Dedifferentiated amniotic fluid mesenchymal stem cell (primary cell): ENCODE results near the gene STK38L.
A peak's percentile ranks its signal among the peaks of the same experiment; 100 is the strongest.

ENCODE experiments used
- DNase-seq: peaks from one replicate; pipeline ENCODE4 v3.0.0-alpha.2; 2016; ENCODE audit errors: extremely low spot score

STK38L gene

DNA sequence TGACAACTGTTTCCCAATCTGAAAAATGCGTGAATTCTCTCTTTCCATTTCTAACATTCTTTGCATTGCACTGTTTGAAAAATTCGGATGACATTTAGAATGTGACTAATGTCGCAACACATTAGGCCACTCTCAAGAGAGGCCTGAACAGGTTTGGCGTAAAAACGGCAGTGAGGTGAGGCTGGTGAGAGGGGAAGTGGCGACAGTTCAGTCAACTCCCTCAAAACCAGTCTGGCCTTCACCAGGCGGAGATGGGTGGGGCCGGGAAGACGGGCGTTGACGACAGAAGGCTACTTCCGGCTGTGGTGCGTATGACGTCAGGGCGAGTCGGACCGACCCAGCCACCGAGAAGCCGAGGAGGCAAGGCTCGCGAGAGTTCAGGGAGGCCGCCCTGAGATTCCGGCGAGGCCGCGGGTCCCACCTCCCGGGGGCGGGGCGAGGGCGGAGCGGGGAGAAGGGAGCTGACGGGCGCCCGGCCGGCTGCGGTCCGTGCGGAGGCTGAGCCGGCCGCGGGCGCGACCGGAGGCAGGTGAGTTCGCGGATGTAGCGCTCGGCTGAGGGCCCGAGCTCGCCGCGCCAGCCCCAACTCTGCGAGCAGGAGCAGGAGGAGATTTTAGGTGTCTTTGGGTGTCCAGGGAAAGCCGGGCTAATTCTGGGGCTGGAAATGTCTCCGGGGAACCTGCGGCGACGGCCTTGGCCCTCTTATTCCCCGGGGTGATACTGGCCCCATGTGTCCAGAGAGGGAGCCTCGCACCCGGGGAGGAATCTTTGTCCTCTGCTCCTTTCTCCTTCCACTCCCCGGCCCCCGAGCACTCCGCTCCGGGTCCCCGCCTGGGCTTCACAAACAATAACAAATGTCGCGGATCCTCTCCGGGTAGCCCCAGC is at the start of gene STK38L:
Gene STK38L (plus strand): TSS at position 483 of the 885 bp plus-strand sequence. CDS start 53,435 bp downstream, outside the sequence.
- DNase-seq, result peak; percentile 97

DNA sequence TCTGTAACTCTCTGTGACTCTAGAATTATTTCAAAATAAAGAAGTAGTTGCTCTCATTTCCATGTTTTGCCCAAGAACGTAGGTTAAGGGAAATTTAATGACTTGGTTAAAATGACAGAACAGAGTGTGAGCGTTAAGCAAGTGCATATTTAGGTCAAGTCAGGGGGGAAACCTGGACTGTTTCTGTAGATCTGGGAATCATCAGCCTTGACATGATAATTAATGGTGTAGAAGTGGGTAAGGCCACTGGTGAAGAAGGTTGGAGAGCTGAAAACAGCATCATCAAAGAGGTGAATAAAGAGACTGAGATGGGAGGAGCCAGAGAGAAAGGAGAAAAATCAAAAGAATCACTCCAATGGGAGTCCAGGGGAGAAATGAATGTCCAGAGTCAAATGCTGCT is 49.4 kb upstream of the STK38L start:
- no peak for DNase-seq

DNA sequence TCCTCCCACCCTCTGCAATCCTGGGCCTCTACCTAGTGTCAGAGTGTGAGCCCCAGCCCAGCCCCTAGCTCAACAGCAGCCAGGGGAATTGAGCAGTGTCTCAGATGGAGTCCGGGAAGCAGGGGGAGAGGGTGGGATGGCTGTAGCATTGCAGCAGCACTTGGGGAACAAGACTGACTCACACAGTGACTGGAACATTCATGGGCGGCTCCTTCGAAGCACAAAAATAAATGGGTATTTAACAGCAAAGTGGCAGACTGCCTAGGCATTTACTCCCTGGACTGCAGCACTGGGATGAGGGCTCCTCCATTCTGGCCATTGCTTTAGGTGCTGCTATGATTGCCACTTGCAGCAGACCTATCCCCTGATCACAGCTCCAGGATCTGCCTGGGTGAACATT is 46.0 kb upstream of the STK38L start:
- no peak for DNase-seq

DNA sequence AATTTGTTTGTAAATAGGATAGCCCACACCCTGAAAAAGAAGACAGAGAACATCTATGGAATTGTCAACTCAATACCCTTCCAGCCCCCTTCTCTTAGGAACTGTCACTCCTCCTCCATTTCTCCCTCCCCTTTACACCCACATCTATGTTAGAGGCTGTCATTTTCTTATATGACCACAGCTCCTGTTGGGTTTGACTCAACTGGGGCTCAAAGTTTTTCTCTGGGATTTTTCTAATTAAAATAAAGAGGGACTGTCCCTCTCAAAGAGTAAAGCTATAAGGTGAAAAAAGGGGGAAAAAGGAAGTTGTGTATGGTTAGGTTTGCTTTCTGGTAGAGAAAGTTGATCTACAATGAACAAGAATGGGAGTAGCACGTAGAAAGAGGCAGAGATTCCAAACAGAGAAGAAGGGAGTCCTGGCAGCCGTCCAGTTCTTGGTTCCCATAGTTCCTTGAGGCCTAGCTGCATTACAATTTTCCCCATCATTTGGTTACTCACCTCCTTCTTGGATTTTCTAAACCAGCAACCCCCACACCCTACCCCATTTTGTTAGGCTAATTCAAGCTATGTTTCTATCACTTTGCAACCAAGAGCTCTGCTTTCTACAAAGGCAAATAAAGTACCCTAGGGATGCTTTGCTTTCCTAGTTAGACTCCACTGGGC is 44.3 kb upstream of the STK38L start:
- DNase-seq, result no peak

DNA sequence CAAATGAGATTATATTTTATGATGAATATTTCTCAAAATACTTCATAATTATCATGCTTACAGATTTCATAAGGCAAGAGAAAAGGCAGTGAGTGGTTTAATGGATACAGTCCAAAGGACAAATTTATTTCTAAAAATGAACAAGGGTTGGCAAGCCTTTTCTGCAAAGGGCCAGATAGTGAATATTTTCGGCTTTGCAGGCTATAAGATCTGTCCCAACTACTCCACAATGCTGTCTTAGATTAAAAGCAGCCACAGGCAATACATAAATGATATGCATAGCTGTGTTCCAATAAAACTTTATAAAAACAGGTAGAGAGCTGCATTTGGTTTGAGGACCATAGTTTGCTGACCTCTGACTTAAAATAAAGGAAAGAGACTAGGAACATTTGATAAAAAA is 42.9 kb upstream of the STK38L start:
- DNase-seq, result no peak

DNA sequence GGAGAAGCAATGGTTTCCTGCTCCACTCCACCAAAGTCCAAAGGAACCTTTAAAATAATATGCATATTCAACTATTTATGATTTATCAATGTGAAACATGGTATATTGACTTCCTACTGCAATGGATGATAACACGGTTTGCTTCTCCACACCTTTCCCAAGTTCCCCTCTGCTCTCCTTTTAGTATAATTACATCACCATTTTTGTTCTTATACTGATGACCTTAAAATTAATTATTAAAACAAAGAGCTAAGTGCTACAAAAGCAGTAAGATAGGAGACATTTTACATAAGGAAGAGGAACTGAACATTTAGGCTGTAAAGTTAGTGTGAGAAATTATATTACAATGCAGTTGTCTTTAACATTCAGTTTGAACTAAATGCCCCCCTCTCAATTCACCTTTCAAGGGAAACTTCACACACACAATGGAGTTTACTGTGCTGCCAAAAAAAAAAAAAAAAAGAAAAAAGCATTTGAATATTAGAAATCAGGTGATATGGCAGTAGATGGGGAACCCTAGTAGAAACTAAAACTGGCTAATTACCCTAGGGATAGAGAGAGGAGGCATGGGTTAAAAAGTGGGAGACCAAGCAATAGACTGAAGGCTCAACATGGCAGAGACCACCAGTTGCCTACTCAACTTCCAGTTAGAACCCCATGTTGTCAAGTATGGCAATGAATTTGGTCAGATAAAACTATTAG is 37.1 kb upstream of the STK38L start:
- no peak for DNase-seq

DNA sequence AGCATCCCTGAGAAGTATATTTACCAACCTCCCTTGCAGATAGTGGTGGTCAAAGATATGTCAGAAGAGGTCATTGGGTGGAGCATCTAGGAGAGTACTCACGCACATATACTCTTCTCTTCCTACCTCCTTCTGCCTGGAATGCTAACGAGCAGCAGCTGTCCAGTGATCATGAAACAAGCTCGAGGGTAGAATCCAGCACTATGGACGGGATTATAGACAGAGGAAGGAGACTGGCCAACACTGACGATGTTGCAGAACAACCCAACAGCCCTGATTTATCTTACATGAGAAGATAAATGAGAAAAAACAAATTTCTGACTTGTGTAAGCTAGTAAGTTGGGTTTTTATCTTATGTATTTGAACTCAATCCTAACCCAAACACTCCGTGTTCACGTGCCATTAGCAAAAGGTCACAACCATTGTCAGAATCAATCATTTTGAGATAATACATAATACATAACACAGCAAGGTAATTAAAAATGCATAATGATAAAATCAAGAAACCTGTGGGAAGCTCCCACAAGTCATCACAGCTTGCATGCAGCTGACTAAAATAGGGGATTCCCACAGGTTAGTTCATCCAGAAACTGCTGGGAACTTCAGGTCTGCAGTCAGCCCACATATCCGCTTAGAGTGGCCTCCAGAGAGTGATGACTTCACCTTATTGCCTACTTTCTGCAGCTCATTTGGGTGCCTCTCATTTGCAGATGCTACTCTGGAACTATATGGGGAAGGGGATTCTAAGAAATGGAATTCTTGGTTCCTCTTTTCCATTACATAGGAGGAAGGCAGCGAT is 36.3 kb upstream of the STK38L start:
- no peak for DNase-seq

DNA sequence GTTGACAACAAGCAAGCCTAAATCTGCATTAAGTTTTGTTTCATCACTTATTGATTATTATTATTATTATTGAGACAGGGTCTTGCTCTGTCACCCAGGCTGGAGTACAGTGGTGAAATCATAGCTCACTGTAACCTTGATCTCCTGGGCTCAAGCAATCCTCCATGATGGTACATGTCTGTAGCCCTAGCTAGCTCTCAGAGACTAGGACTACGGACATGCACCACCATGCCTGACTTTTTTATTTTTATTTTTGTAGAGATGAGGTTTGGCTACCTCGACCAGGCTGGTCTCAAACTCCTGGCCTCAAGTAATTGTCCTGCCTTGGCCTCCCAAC is 35.7 kb upstream of the STK38L start:
- no peak for DNase-seq

DNA sequence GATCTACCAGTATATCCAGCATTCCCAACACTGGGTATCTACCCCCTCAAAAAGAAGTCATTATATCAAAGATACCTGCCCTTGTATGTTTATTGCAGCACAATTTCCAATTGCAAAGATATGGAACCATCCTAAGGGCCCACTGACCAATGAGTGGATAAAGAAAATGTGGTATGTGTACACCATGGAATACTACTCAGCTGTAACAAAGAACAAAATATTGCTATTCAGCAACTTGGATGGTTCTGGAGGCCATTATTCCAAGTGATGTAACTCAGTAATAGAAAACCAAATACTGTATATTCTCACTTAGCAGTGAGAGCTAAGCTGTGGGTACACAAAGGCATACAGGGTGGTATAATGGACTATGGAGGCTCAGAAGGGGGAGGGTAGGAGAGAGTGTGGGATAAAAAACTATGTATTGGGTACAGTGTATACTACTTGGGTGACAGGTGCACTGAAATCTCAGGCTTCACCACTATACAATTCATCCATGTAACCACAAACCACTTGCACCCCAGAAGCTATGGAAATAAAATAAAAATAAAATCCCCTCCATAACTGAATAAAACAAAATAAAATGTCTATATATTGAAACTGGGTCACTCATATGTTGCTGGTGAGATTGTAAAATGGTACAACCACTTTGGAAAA is 34.7 kb upstream of the STK38L start:
- DNase-seq, result no peak

DNA sequence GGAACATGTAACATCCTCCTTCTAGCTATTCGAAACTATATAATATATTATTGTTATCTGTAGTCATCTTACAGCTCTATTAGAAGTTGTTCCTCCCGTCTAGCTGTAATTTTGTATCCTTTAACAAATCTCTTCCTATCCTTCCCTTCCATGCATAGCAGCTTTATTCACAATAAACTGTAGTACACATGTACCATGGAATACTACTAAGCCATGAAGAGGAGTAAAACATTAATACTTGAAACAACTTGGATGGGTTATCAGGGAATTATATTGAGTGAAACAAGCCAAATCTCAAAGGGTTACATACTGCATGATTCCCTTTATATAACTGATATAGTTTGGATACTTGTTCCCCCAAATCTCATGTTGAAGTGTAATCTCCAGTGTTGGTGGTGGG is 33.9 kb upstream of the STK38L start:
- DNase-seq, result no peak

DNA sequence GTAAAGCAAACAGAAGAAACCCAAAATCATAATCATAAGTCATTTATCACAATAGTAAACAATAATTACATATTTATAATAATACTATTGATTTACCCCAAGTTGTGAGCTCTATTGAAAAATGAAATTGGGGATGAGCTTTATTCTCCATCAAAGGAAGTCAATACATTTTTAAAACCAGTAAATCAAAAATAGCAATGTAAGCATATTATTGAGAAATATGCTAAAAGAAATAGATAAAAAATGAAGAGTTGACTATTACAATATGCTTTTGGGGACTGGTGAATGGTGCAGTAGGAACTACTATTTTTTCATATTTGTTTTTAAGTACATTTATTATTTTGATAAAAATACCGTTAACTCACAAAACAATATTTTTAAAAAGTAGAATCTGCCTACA is 31.2 kb upstream of the STK38L start:
- DNase-seq, result no peak

DNA sequence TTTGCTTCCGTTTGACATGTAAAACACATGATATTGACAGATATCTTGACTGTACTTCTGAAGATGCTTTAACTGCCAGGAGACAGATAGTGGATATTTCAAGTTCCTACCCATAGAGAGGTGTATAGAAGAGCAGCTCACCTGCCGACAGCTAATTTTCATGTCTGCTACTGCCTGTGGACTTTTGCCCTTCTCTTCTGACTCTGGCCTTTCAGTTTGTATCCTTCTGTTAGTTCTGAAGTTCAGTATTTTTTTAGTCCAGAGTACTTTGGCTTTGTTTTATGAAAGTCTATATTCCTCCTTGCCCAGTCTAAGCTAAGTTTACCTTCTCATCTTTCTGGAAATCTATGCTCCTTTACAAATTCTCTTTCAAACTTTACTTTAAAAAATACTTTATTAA is 30.8 kb upstream of the STK38L start:
- no peak for DNase-seq

DNA sequence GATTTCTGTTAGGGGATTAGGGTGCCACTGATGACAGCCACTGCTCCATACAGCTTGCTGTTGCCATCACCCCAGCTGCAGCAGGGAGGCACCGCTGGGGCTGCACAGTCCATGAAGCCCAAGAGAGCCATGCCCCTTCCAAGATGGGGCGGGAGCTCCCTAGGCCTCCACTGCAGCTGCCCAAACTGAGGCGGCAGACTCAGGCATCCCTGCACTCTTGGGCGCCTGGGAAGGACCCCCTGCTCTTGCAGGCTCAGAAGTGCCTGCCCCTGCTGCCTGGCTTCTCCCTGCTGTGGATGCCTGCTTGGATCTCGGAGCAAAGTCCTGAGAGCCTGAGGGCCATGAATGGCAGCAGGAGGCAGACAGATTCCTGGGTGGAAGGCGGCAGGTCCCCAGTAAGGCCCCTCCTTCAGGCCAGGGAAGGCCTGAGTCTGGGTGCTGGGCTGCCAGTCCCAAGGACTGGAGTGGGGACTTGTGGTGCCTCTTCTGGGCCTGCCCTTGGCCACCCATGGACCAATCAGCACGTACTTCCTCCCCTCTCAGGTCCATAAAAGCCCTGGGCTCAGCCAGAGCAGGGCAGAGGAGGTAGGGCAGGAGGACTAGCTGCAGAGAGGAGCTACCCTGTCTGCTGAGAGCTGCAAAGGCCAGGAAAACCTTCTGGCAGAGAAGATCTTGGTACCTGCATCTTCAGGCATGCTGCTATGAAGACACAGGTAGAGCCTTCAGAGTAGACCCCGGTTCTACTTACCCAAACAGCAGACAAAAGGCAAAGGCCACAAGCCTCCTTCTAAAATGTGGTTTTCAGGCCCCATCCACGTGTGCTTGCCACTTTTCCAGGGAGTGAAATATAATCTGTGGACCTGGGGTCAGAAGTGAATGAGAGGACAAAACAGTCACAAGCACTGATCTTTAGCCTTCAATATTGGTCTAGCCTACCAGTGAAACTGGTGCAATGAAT is 30.0 kb upstream of the STK38L start:
- DNase-seq, result no peak

DNA sequence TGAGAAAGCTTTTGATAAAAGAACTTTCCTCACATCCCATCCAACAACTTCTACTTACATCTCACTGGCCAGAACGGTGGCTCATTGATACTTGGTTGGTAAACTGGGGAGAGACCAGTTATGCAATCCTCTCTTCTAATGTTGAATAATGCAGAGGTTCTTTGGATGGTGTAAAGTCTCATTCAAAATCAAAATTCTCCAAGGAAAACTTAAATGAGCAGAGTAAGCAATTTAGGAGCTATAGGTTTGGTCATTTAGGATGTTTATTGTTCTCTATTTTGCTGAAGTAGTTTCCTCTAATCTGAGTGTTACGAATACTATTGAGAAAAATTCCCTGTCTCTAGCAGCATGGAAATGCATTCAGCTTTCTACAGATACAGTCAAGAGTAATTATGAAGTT is 26.5 kb upstream of the STK38L start:
- DNase-seq, result no peak

DNA sequence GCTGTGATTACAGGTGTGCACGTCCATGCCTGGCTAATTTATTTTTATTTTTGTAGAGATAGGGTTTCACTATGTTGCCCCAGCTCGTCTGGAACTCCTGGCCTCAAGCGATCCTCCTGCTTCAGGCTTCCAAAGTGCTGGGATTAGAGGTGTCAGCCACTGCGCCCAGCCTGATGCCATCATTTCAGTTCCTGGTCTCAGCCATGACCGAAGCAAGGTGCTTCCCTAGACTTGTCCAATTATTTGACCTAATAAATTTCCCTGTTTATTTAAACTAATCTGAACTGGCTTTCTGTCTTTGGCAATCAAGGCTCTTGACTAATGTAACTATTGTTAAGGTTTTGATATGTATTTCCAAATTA is 24.4 kb upstream of the STK38L start:
- no peak for DNase-seq

DNA sequence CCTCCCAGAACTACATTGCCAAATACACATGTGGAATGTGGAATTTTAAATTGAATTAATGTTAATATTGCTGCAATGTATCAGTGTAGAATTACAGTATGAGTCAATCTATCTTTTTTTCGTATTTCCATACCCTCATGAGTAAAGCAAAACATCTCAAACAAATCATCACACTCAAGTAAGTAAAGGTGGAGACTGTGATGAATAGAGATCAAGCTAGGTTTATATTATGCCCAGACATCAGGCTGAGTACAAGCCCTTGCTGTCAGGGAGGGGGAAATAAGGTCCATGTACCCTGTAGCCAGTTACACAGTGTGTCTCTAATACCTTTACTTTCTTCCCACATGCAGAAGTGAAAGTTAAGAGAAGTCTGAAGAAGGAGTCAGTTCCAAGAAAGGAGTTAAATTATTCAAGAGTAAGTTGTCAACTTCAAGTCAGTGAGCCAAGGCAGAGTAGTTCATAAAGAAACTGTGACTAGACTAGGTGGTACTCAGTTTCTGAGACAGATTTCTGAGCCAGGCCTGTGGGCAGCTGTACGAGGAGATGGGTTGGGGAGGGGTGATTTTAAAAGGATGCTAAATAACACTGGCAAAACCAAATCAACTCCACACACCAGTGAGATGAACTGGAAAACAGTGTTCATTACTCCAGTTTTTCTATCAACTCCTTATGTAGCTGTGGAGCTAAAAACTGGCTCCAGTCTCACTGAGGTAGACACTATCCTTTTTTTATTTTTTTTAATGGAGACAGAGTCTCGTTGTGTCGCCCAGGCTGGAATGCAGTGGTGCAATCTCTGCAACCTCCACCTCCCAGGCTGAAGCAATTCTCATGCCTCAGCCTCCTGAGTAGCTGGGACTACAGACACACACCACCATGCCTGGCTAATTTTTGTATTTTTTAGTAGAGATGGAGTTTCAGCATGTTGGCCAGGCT is 23.8 kb upstream of the STK38L start:
- DNase-seq, result no peak

DNA sequence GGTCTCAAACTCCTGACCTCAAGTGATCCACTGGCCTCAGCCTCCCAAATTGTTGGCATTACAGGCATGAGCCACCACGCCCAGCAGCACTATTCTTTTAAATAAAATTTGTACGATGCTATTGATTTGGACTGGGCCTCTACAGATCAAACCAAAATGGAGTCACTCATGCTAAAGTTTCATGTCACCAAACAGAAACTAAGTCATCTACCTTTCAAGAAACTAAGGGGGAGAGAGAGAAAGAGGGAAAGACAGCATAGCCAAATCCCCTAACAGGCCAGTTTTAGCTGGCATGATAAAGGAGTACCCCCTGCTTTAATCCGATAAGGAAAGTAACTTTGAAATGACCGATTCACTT is 23.1 kb upstream of the STK38L start:
- no peak for DNase-seq

DNA sequence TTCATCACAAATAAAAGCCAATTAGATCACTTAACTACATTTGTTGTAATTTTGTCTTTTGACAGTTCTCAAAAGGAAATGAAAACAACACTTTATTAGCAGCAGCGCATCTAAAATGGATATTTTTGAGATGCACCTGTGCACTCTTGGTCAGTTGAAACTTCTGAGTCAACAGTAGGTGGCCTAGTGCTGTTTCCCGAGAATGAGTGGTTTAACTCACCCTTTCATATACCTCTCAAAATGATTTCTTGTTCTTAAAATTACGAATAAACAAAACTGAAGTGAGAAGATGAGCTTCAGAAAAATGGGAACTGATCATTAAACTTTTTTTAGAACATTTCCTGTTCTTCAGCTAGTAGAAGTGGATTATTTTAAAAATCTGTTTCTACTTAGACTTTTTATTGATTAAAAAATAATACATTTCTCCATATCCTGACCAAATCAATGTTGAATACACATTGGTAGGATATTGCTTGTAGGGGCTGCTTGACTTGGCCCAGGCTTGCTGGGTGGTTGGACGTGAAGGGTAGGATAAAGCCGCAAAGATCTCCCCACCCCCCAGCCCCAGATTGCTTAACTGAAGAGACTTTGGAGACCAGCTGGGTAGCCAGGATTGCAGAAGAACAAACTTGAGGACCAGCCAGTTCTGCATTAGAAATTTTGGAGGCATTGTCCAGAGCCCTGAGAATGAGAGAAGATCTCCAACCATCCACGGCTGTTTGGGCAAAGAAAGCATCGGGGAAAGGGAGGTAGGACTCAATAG is 22.3 kb upstream of the STK38L start:
- DNase-seq, result no peak
